Astrocyte of the cerebellum (primary cell): ENCODE measurements around the gene HOXD13.

Source experiments
- DNase-seq: peaks from one replicate; pipeline ENCODE4 v3.0.0-alpha.2; 2011; ENCODE audit warnings: low read depth
- H3K4me3 ChIP-seq: 2 replicates; pipeline ENCODE4 v1.5.1; 2011; ENCODE audit warnings: mild to moderate bottlenecking, low read depth, low read length, moderate library complexity
- CTCF ChIP-seq: IDR thresholded peaks from 2 replicates; pipeline ENCODE4 v1.5.1; 2012; ENCODE audit warnings: low read length, low read depth, moderate library complexity, mild to moderate bottlenecking; ENCODE audit errors: missing control alignments
- in situ Hi-C: cut with HindIII; loops from 2 replicates; pipeline ENCODE4 v1.10.0; 2017; ENCODE audit warnings: low sequenced_read_pairs

Gene HOXD13

DNA sequence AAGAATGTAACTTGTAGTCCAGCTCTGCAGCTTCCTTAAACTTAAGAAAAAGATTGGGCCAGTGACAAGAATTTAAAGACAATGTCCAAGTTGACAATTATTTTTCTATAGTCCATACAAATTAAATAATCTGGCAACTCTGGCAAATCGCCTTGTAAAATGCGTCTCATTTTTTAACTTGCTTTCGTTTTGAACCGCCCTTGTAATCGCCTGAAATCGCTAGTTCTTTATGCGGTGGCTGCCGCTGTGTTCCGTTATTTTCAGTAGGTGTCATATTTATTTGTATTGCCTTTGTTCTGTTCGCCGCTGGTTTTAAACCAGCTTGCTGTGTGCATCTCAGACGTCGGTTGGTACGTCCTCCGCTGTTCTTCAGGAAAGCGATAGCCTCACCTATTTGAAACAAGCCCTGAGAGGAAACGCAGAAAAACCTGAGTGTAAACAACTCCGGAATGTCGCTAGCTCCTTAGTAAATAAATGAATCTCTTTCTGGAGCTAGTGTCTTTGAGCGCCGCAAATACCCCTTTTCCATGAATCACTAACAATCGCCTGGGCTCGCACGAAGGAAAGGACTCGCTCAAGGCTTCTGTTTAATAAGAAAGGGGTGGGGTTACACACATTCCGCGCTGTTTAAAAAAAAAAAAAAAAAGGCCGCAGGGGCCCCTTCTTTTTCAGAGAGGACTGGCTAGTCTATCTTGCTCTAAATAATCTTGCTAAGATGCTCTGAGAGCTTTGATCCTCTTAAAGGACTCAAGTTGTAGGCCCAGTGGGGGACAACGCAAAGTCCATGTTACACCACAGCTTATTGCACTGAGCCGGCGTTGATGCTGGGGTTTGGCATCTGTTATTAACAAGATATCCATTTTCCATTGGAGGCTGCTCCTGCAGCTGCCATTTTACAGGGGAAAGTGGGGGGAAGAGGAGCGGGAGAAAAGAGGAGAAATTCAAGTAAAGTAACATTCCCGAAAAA is 40.0 kb downstream of the HOXD13 start:
- in situ Hi-C loops, result loop anchor here (10.0 kb wide), 1 partner anchor 502 kb away; no protein-coding TSS in a partner anchor
- no peak for DNase-seq
- peak overlapping the region; percentile 2 for H3K4me3 ChIP-seq
- TF ChIP-seq CTCF, result no peak

GRCh38 chr2:176133389-176133788 is 40.9 kb downstream of the HOXD13 start:
- TF ChIP-seq CTCF, result no peak
- in situ Hi-C loops, result loop anchor here (10.0 kb wide), 1 partner anchor 501 kb away; no protein-coding TSS in a partner anchor
- no peak overlapping the region for H3K4me3 ChIP-seq
- no peak for DNase-seq

- no peak for TF ChIP-seq CTCF
- no peak for DNase-seq
- H3K4me3 ChIP-seq, result no peak overlapping the region
- in situ Hi-C loops, result loop anchor here (10.0 kb wide), 1 partner anchor 501 kb away; no protein-coding TSS in a partner anchor
These were observed 41.5 kb downstream of the HOXD13 start for GRCh38 chr2:176134035-176134434.

DNA sequence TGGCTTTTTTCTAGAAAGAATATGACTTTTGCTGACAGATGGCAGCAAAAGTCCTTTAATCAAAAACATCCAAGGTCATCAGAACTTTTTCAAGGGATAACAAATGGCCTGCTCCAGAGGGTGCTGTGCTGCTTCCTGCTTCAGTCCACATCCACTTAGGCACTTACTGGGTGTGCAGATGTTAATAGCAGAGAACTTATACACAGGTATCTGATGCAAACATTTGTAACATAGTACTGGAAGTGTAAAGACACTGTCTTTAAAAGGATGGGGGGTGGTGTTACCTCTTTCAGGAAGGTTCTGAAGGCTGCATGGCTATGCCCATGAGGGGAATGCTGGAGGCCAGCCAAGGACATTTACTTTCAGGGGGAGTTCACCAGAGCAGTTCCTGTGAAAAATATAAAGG is 42.5 kb downstream of the HOXD13 start:
- in situ Hi-C loops, result loop anchor here (10.0 kb wide), 1 partner anchor 500 kb away; no protein-coding TSS in a partner anchor
- DNase-seq, result no peak
- no peak for TF ChIP-seq CTCF
- no peak overlapping the region for H3K4me3 ChIP-seq

- no peak for TF ChIP-seq CTCF
These were observed 44.1 kb downstream of the HOXD13 start for GRCh38 chr2:176136374-176137251.

DNA sequence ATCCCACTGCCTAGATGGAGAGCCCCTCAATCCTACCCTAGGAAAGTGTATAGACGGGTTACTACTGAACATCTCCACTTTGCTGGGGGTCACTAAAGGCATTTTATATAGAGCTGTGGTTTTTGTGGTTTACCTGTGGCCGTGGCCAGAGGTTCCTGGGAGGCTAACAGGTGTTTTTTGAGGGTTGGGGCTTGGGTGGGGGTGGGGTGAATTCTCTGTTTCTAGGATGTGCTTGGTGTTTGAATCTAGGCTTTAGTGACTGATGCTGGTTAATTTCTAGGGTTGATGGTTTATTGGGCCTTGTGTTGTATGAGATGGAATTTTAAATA is 44.7 kb downstream of the HOXD13 start:
- in situ Hi-C loops, result loop anchor here (10.0 kb wide), 1 partner anchor 498 kb away; no protein-coding TSS in a partner anchor

More at GRCh38 chr2:176136374-176137251, 44.1 kb downstream of the HOXD13 start:
- in situ Hi-C loops, result loop anchor here (10.0 kb wide), 1 partner anchor 498 kb away; no protein-coding TSS in a partner anchor
- DNase-seq, result no peak
- H3K4me3 ChIP-seq, result no peak overlapping the region

More for the DNA sequence above, 44.7 kb downstream of the HOXD13 start:
- DNase-seq, result no peak
- no peak overlapping the region for H3K4me3 ChIP-seq
- TF ChIP-seq CTCF, result no peak
